Esophagus muscularis mucosa (tissue), 4 donors: Measurements from ENCODE around the gene GPX7.

Experiments
- EP300 ChIP-seq: sonication (generic); formaldehyde crosslinking; IDR thresholded peaks from one replicate; pipeline ENCODE4 v1.6.1; 2017; ENCODE audit warnings: antibody characterized with exemption
- POLR2A ChIP-seq: fragments of 450-650 bp; IDR thresholded peaks from one replicate; pipeline ENCODE4 v1.6.1; 2017; ENCODE audit warnings: antibody characterized with exemption, moderate library complexity, mild to moderate bottlenecking, low read depth
- TF ChIP-seq, protein P1 (sequence below), 3 experiments: fragments of 200-600 bp in 2 of 3; fragments of 450-650 bp in 1 of 3; sonication (generic) in 2 of 3; IDR thresholded peaks; one replicate each; pipeline ENCODE4 v1.5.1; 2017 to 2019; ENCODE audit warnings: antibody characterized with exemption in 3 of 3, mild to moderate bottlenecking in 2 of 3, moderate library complexity in 1 of 3

DNA sequence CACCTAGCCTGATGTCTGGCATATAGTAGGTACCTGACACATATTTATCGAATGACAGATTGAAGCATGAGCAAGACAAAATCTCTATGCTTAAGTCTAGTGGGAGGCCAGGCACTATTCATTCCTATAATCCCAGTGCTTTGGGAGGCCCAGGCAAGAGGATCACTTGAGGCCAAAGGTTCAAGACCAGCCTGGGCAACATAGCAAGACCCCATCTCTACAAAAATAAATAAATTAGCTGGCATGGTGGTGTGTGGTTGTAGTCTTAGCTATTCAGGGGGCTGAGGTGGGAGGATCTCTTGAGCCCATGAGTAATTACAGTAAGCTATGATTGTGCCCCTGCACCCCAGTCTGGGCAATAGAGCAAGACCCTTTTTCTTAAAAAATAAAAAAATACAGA is 26.1 kb upstream of the GPX7 start:
- no peak for TF ChIP-seq POLR2A
- TF ChIP-seq, protein P1, sequence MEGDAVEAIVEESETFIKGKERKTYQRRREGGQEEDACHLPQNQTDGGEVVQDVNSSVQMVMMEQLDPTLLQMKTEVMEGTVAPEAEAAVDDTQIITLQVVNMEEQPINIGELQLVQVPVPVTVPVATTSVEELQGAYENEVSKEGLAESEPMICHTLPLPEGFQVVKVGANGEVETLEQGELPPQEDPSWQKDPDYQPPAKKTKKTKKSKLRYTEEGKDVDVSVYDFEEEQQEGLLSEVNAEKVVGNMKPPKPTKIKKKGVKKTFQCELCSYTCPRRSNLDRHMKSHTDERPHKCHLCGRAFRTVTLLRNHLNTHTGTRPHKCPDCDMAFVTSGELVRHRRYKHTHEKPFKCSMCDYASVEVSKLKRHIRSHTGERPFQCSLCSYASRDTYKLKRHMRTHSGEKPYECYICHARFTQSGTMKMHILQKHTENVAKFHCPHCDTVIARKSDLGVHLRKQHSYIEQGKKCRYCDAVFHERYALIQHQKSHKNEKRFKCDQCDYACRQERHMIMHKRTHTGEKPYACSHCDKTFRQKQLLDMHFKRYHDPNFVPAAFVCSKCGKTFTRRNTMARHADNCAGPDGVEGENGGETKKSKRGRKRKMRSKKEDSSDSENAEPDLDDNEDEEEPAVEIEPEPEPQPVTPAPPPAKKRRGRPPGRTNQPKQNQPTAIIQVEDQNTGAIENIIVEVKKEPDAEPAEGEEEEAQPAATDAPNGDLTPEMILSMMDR (IDR thresholded peaks at IDR 0.05) = no peak
- no peak for TF ChIP-seq EP300
